HepG2 (cell line): ENCODE data around the gene ZSCAN26. TPM values are rescaled to one million over a fixed set of nuclear protein-coding genes. Genes with fewer than 3 reads are reported as not detected.

Experiments
- ATAC-seq: fragments of 200-7000 bp; cut with Tn5 transposase; 3 replicates; pipeline ENCODE4 v1.9.1; 2020; ENCODE audit warnings: mild to moderate bottlenecking, moderate library complexity
- BruUV-seq: library from RNA; stranded (reverse); fragments of 400-500 nt; replicated peaks from 2 replicates; lab custom pipeline; 2021; lab: Mats Ljungman, UMichigan
- CTCF ChIA-PET: fragments of 300-600 bp; formaldehyde crosslinking; extraction: SDS; loops from one replicate; lab custom pipeline; 2021; ENCODE audit warnings: low total read pairs, inconsistent platforms, low intra/inter-chr PET ratio; lab: Yijun Ruan, JAX
- POLR2A ChIA-PET: fragments of 350-600 bp; sonication (Branson Sonifier 250); formaldehyde crosslinking; loops from one replicate; lab custom pipeline; 2020; ENCODE audit warnings: antibody characterized with exemption, inconsistent platforms; lab: Yijun Ruan, JAX
- DNase-seq: peaks from one replicate; pipeline ENCODE4 v3.0.0-alpha.2; 2015; ENCODE audit warnings: low spot score
- FAIRE-seq: peaks from 3 replicates; lab custom pipeline; 2011; peaks lifted over from hg19 to GRCh38; lab: Jason Lieb, UNC
- H2AFZ ChIP-seq: one replicate; pipeline ENCODE4 v1.6.1; 2011; ENCODE audit warnings: low read length, inconsistent platforms
- H3K27ac ChIP-seq: fragments of 300-600 bp; 3 replicates; pipeline ENCODE4 v1.8.0; 2011; ENCODE audit warnings: mixed run types, mild to moderate bottlenecking, mixed read lengths, low read length, inconsistent platforms; ENCODE audit not compliant: insufficient read depth; ENCODE audit errors: extremely low read length
- H3K27me3 ChIP-seq, 2 experiments: fragments of 200-600 bp in 1 of 2; 2 replicates in 1 of 2; 3 replicates in 1 of 2; pipeline versions ENCODE4 v1.6.0 to v1.8.0; 2011; ENCODE audit warnings: low read length in 2 of 2, mild to moderate bottlenecking in 2 of 2, moderate library complexity in 2 of 2, inconsistent platforms in 1 of 2; ENCODE audit not compliant: insufficient read depth in 2 of 2, control insufficient read depth in 1 of 2
- H3K36me3 ChIP-seq, 2 experiments: fragments of 200-600 bp in 1 of 2; replicated peaks in 1 of 2; 2 replicates in 1 of 2; 3 replicates in 1 of 2; pipeline versions ENCODE4 v1.5.1 to v1.8.0; 2011; ENCODE audit warnings: low read length in 2 of 2, inconsistent platforms in 1 of 2; ENCODE audit not compliant: insufficient read depth in 2 of 2, control insufficient read depth in 1 of 2
- H3K4me1 ChIP-seq: 2 replicates; pipeline ENCODE4 v1.5.1; 2012; ENCODE audit warnings: low read length, inconsistent platforms; ENCODE audit not compliant: insufficient read depth
- H3K4me2 ChIP-seq: 2 replicates; pipeline ENCODE4 v1.6.0; 2011; ENCODE audit warnings: low read depth, low read length, inconsistent platforms
- H3K4me3 ChIP-seq, 3 experiments: fragments of 200-600 bp in 1 of 3; sonication (generic), shearing (Covaris generic) in 1 of 3; replicated peaks in 1 of 3; 2 replicates each; pipeline ENCODE4 v1.5.1; 2011 to 2016; ENCODE audit warnings: low read length in 3 of 3, inconsistent platforms in 2 of 3, low read depth in 2 of 3, mild to moderate bottlenecking in 2 of 3, control low read depth in 1 of 3, mixed read lengths in 1 of 3; ENCODE audit not compliant: insufficient read depth in 1 of 3
- H3K79me2 ChIP-seq: one replicate; pipeline ENCODE4 v1.6.1; 2011; ENCODE audit warnings: low read length, inconsistent platforms; ENCODE audit not compliant: insufficient read depth
- H3K9ac ChIP-seq: 2 replicates; pipeline ENCODE4 v1.6.0; 2011; ENCODE audit warnings: mild to moderate bottlenecking, low read depth, low read length, inconsistent platforms; ENCODE audit not compliant: insufficient read depth
- H3K9me3 ChIP-seq: 2 replicates; pipeline ENCODE4 v1.5.1; 2012; ENCODE audit warnings: mild to moderate bottlenecking, low read length
- H4K20me1 ChIP-seq: 2 replicates; pipeline ENCODE4 v1.6.0; 2011; ENCODE audit warnings: inconsistent platforms, mild to moderate bottlenecking, low read length, moderate library complexity; ENCODE audit not compliant: insufficient read depth
- CBX1 ChIP-seq: IDR thresholded peaks from one replicate; pipeline ENCODE4 v1.6.1; 2016; ENCODE audit warnings: antibody characterized with exemption, low read depth
- EHMT2 ChIP-seq: fragments of 200-600 bp; sonication (generic); IDR thresholded peaks from 2 replicates; pipeline ENCODE4 v1.7.0; 2017; ENCODE audit warnings: antibody characterized with exemption, low read depth, low read length, borderline replicate concordance
- ELF1 ChIP-seq: sonication (generic); formaldehyde crosslinking; IDR thresholded peaks from 2 replicates; pipeline ENCODE4 v1.4.0; 2020; ENCODE audit warnings: missing genetic modification reagents
- GPN1 ChIP-seq: sonication (generic); formaldehyde crosslinking; IDR thresholded peaks from 2 replicates; pipeline ENCODE4 v1.5.1; 2020; ENCODE audit warnings: missing genetic modification reagents, borderline replicate concordance
- KDM4B ChIP-seq: sonication (generic); formaldehyde crosslinking; IDR thresholded peaks from 2 replicates; pipeline ENCODE4 v1.4.0; 2020; ENCODE audit warnings: missing genetic modification reagents
- MEF2D ChIP-seq: sonication (generic); formaldehyde crosslinking; IDR thresholded peaks from 2 replicates; pipeline ENCODE4 v1.5.1; 2020; ENCODE audit warnings: mild to moderate bottlenecking, missing genetic modification reagents
- PAF1 ChIP-seq: IDR thresholded peaks from 2 replicates; pipeline ENCODE4 v1.6.1; 2016; ENCODE audit warnings: missing genetic modification reagents, missing compliant biosample characterization
- PRPF4 ChIP-seq: fragments of 200-400 bp; formaldehyde crosslinking; IDR thresholded peaks from 2 replicates; pipeline ENCODE4 v1.6.1; 2016; ENCODE audit warnings: low read length, low read depth; ENCODE audit not compliant: poor library complexity, severe bottlenecking
- RBFOX2 ChIP-seq: fragments of 200-400 bp; formaldehyde crosslinking; IDR thresholded peaks from 2 replicates; pipeline ENCODE4 v1.6.1; 2017; ENCODE audit warnings: low read depth, mild to moderate bottlenecking, low read length
- SMYD3 ChIP-seq: sonication (generic); formaldehyde crosslinking; IDR thresholded peaks from 2 replicates; pipeline ENCODE4 v1.8.1; 2023; ENCODE audit warnings: mild to moderate bottlenecking, missing genetic modification reagents
- STAT5B ChIP-seq: sonication (generic); formaldehyde crosslinking; IDR thresholded peaks from 2 replicates; pipeline ENCODE4 v1.4.0; 2020; ENCODE audit warnings: missing genetic modification reagents
- TBL1XR1 ChIP-seq: fragments of 150-350 bp; IDR thresholded peaks from 2 replicates; pipeline ENCODE4 v1.6.1; 2014; ENCODE audit warnings: borderline replicate concordance, low read length; ENCODE audit not compliant: partially characterized antibody
- ZNF292 ChIP-seq: sonication (generic); formaldehyde crosslinking; IDR thresholded peaks from 2 replicates; pipeline ENCODE4 v1.8.1; 2022; ENCODE audit warnings: mild to moderate bottlenecking, low read depth, missing genetic modification reagents, borderline replicate concordance
- ZNF713 ChIP-seq: sonication (generic); formaldehyde crosslinking; IDR thresholded peaks from 2 replicates; pipeline ENCODE4 v1.4.0; 2020; ENCODE audit warnings: mild to moderate bottlenecking, missing genetic modification reagents
- WGBS: methylation state at CpG from one replicate; pipeline ENCODE4 v1.1.6; 2017; ENCODE audit warnings: low lambda C conversion rate; 5-methylcytosine and 5-hydroxymethylcytosine counted together
- in situ Hi-C: cut with HindIII; loops from 2 replicates; pipeline ENCODE4 v1.10.0; 2017; ENCODE audit warnings: low pct_unique_long_range_greater_than_20kb; ENCODE audit not compliant: extremely low pct_ligation_motif_present
- intact Hi-C: fragments of 100-400 bp; cut with micrococcal nuclease; formaldehyde crosslinking; loops from one replicate; pipeline ENCODE4 v1.10.0; 2022; ENCODE audit not compliant: unreplicated experiment
- polyA plus RNA-seq, 8 experiments: library from polyadenylated mRNA; depleted of rRNA in 3 of 8; stranded (reverse) in 7 of 8; unstranded in 1 of 8; fragments of >200 nt; fragmentation: Illumina TruSeq in 4 of 8; extraction: Trizol in 4 of 8; gene quantifications; 2 replicates each; pipeline versions ENCODE4 v1.2.1 to v1.2.3, GENCODE V29; 2011 to 2016; ENCODE audit warnings: low read depth in 4 of 8, missing spikeins in 1 of 8, mixed read lengths in 1 of 8; ENCODE audit not compliant: insufficient read depth in 1 of 8
- total RNA-seq, 5 experiments: library from RNA; depleted of rRNA; stranded (reverse); fragments of >200 nt; fragmentation: Illumina TruSeq; extraction: Trizol; gene quantifications; 2 replicates each; pipeline ENCODE4 v1.2.3, GENCODE V29; 2016; ENCODE audit warnings: low read depth in 1 of 5
- TF ChIP-seq, protein P1 (sequence below): sonication (generic); formaldehyde crosslinking; IDR thresholded peaks from 2 replicates; pipeline ENCODE4 v1.8.1; 2022; ENCODE audit warnings: mild to moderate bottlenecking, missing genetic modification reagents
- TF ChIP-seq, protein P2 (sequence below): sonication (generic); formaldehyde crosslinking; IDR thresholded peaks from 2 replicates; pipeline ENCODE4 v1.4.0; 2020; ENCODE audit warnings: missing genetic modification reagents

ZSCAN26 gene
- total and polyA plus RNA-seq, 2 of the 13 experiments (the other 11 are each of a cell fraction or from before 2014, with no cell fraction given), result 12.0 to 15.6 TPM

DNA sequence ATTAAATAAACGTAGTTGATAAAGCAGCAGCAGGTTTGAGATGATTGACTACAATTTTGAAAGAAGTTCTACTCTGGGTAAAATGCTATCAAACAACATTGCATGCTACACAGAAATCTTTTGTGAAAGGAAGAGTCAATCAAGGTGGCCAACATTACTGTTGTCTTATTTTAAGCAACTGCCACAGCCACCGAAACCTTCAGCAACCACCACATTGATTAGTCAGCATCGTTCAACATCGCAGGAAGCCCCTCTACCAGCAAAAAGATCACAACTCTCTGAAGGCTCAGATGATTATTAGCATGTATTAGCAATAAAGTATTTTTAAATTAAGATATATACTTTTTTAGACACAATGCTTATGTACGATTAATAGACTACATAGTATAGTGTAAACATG lies 28.4 kb downstream of the ZSCAN26 start:
- Histone ChIP-seq H3K79me2 (no peaks in the 10 kb centered on the region), H3K9me3 (no peaks in the 10 kb centered on the region), H3K4me1 (no peaks in the 10 kb centered on the region), H3K27me3 (no peaks in the 10 kb centered on the region), H2AFZ (no peak overlapping the region), H4K20me1 (no peaks in the 10 kb centered on the region), H3K9ac (no peak overlapping the region), H3K36me3 (0 out of 5 replicates have a peak, but pooled peaks cover 0 to 5% of the 10 kb centered on the region in 2 experiments), H3K4me2 (no peak overlapping the region), H3K27ac (no peak overlapping the region), H3K4me3 (no peak overlapping the region)
- no TSS peak for BruUV-seq
- POLR2A ChIA-PET, result no interaction called here
- WGBS, result 97% methylated on average over 5 of the region's 5 CpGs
- in situ Hi-C loops (no loop called here), intact Hi-C loops (no loop called here)
- CTCF ChIA-PET, result no interaction called here
- TF ChIP-seq KDM4B (CRISPR knock-in tag) (no peak), RBFOX2 (no peak), ELF1 (CRISPR knock-in tag) (no peak), PAF1 (CRISPR knock-in tag) (no peak), PRPF4 (no peak), EHMT2 (no peak)
- TF ChIP-seq, protein P1, sequence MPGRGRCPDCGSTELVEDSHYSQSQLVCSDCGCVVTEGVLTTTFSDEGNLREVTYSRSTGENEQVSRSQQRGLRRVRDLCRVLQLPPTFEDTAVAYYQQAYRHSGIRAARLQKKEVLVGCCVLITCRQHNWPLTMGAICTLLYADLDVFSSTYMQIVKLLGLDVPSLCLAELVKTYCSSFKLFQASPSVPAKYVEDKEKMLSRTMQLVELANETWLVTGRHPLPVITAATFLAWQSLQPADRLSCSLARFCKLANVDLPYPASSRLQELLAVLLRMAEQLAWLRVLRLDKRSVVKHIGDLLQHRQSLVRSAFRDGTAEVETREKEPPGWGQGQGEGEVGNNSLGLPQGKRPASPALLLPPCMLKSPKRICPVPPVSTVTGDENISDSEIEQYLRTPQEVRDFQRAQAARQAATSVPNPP (CRISPR knock-in tag), result no peak
- FAIRE-seq (no peak), DNase-seq (no peak), ATAC-seq (no peak)

DNA sequence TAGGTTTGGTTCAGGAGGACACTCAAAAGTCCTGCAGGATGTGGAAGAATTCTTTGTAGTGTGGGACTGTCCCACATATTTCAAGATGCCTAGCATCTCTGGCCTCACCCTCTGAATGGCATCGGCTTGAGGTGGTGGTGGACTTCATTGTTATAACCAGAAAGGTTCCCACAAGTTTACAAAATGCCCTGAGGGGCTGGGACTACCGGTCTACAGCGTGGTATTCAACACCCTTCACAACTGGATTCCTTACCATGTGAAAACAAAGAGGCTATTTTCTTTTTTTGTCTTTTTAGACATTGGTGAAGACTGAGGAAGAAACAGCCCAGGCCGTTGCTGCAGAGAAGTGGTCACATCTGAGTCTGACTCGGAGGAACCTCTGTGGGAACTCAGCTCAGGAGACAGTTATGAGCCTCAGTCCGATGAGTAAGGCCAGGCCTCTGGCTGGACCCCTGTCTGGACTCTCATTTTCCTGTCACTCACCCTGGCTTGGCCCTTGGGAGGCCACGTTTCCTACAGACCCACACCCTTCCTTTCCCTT lies 29.6 kb downstream of the ZSCAN26 start:
- in situ Hi-C loops, result no loop called here
- no peak overlapping the region for H3K4me2 ChIP-seq
- no peak overlapping the region for H3K9ac ChIP-seq
- CTCF ChIA-PET, result no interaction called here
- H3K4me1 ChIP-seq, result no peaks in the 10 kb centered on the region
- ATAC-seq (no peak), DNase-seq (no peak), FAIRE-seq (no peak)
- H3K27me3 ChIP-seq, result no peaks in the 10 kb centered on the region
- POLR2A ChIA-PET, result interaction anchor here (0.6 kb wide), 1 partner anchor 628 kb away, joined by 4 read pairs; no protein-coding TSS in a partner anchor
- H3K4me3 ChIP-seq, result no peak overlapping the region
- H3K27ac ChIP-seq, result no peak overlapping the region
- no peaks in the 10 kb centered on the region for H4K20me1 ChIP-seq
- H3K36me3 ChIP-seq, result peaks cover 0 to 10% of the 10 kb centered on the region in 2 experiments; a peak in 2 of 5 replicates
- TF ChIP-seq CBX1, result no peak
- TF ChIP-seq GPN1, result no peak
- TF ChIP-seq MEF2D (CRISPR knock-in tag), result no peak
- no peak for TF ChIP-seq ZNF713
- TF ChIP-seq STAT5B (CRISPR knock-in tag), result no peak
- TF ChIP-seq ZNF292 (CRISPR knock-in tag), result no peak
- TF ChIP-seq, protein P2, sequence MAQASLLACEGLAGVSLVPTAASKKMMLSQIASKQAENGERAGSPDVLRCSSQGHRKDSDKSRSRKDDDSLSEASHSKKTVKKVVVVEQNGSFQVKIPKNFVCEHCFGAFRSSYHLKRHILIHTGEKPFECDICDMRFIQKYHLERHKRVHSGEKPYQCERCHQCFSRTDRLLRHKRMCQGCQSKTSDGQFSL (CRISPR knock-in tag), result no peak
- TF ChIP-seq SMYD3 (CRISPR knock-in tag), result no peak
- no peak for TF ChIP-seq TBL1XR1
- intact Hi-C loops, result no loop called here
- WGBS, result 97% methylated on average over 7 of the region's 7 CpGs
- H3K79me2 ChIP-seq, result no peaks in the 10 kb centered on the region
- no TSS peak for BruUV-seq
- no peak overlapping the region for H2AFZ ChIP-seq
- H3K9me3 ChIP-seq, result no peaks in the 10 kb centered on the region
